Measurements from ENCODE around the gene TJP3.

Gene TJP3

DNA sequence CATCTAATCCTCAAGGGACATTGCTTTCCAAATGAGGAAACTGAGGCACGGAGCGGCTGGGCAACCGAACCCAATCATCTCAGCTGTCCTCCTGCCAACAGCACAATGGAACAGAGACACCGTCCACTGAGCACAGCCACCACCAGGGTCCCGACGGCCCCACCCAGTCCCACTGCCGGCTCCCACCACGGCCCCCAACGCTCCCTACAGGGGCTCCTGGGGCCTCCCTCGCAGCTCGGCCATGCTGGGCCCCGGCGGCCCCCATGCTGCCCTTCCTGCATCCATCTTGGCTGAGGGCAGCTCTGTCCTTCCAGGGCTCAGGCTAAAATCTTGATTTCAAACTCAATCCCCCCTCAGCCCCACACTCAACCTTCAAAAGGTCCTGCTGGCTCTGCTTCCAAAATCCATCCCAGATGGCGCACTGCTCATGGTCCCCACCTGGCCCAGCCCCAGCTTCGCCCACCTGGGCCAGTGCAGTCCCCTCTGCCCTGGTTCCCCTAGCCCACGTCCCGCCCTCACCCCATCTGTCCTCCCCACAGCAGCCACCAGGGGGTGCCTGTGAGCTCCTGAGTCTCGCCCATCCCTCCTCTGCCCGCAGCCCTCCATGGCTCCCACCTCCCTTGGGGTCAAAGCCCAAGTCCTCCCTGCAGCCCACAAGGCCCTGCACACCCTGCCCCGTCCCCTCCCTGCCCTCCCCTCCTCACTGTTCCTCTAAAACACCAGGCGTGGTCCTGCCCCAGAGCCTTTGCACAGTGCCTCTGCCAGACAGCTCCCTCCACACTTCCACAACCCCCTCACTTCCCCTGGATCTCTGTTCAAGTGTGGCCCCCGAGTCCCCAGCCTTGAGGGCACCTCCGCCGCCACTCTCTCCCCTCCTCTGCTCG, 15.8 kb upstream of the TJP3 start:
- DNase-seq: no peak

DNA sequence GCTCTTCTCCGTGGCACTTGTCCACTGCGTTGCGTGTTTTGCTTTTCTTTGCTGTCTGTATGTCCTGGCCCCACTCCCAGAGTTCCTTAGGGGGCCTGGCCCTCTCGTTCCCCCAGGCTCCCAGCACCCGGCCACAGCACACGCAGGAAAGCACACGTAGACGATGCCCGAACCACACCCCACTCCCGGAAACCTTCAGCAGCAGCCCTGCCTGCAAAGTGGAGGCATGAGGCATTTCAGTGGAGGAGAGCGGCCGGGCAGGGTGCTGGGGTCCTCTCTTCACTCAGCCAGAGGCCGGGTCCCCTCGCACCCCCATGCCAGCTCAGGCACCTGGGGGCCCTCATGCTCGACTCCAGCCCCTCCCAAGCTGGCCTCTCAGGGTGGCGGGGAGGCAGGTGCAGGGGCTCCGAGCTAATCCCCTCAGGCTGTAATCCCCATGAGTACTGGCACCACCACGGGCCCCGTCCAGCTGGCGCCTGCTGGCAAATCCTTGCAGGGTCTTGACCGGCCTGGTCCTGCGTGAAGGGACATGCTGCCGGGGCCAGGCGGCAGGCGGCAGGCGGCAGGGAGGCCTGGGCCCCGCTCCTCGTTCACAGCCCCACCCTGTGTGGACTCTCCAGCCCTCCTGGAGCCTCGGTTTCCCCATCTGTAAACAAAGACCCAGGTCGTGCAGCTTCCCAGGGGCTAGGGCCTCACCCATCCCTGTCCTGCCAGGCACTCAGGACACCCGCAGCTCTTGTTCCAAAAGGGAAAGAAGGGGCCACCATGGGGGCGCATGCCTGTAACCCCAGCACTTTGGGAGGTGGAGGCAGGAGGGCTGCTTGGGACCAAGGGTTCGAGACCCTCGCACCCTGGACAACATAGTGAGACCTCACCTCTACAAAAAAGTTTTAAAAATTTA, 14.9 kb upstream of the TJP3 start:
- DNase-seq: no peak

DNA sequence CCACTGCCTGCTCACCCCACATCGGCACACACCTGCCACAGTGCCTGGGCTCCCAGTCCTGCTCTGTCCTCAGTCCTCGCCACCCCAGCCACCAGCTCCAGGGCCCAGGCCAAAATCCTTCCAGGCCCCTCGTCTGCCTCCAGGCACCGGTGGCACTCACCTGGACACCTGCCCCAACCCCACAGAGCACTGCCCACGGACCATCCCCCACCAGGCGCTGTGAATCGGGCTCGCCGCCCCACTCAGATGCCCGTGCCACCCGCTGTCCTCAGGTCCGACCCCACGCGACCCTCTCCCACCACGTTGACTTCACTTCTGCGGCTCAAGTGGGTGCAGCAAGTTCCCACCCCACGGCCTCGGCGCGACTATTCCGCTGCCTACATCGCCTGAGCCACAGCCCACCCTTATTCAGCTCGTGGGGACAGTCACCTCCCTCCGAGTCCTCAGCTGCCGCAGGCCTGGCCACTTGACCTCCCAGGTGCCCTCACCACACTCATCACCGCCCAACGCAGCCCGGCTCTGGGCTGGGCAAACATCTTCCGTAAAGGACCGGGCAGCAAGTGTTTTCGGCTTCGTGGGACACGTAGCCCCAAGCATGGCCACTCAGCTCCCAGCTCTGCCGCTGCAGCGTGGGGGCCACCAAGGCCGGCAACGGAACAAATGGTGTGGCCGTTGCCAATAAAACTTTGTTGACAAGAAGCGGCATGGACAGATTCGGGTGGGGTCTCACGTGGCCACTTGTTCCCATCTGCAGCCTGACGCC, 13.6 kb upstream of the TJP3 start:
- DNase-seq: no peak

DNA sequence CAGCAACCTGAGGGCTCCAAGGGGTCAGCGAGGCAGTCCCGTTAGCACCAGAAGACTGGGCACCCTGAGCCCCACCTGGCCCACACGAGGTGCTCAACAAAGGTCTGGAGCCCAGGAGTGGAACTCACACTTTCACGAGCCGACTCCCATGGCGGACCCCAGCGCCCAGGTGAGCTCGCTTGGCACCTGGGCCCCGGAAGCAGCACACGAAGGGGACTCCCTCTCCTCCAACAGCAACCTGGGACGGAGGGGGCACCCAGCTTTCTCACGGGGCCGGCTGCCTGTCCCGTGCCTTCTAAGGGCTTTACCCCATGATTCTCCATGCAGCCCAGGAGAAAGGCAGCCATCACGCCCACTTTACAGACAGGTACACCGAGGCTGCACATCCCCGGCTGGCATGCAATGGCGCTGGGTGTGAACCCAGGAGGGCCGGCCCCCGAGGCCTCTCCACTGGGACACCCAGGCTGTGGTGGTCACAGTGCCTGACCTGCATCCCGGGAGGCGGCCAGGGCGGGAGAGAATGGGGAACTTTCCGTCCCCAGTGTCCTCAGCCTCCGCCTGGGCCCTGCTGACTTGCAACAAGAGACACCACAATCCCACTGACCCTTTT, 13.0 kb upstream of the TJP3 start:
- DNase-seq: no peak

DNA sequence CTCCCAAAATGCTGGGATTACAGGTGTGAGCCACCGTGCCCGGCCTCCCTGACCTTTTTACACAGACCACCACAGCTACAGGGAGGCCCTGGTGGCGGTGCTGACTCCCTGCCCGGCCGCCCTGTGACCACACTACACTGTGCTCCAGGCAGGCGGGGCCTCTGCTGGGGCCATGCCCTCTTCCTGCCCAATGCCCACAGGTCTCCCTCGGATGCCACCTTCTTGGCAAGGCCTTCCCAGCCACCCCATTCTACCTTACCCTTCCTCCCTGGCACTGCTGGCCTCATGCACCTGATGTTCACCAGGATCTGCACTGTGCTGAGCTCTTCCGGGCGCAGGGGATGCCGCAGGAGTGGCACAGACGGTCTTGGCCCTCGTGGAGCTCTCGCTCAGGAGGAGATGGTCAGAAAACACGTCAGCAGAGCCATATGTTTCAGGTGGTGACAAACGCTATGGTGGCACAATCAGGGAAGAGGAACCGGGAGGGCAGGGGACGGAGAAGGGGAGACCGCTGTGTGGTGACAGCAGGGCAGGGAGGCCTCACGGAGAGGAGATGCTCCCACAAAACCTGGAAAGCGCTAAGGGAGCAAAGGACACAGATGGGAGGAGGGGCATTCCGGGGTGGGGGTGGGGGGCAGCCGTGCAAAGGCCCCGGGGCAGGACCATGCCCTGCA, 12.1 kb upstream of the TJP3 start:
- DNase-seq: no peak

DNA sequence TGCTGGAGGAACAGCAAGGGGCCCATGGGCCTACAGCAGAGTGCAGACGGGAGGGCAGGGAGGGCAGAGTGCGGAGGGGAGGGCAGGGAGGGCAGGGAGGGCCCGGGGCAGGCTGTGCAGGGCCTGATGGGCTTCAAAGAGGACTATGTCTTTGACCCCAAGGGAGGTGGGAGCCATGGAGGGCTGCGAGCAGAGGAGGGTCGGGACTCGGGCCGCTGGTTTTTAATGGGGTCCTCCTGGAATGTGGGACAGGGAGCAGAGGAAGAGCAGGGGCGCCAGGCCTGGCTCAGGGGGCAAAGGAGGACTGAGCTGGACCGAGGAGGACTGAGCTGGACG, 11.6 kb upstream of the TJP3 start:
- no peak for DNase-seq

DNA sequence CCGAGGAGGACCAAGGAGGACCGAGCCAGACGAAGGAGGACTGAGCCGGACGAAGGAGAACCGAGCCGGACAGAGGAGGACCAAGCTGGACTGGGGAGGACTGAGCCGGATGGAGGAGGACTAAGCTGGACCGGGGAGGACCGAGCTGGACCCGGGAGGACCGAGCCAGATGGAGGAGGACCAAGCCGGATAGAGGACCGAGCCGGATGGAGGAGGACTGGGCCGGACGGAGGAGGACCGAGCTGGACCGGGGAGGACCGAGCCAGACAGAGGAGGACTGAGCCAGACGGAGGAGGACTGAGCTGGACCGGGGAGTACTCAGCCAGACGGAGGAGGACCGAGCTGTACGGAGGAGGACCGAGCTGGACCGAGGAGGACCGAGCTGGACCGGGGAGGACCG, 11.1 kb upstream of the TJP3 start:
- no peak for DNase-seq

DNA sequence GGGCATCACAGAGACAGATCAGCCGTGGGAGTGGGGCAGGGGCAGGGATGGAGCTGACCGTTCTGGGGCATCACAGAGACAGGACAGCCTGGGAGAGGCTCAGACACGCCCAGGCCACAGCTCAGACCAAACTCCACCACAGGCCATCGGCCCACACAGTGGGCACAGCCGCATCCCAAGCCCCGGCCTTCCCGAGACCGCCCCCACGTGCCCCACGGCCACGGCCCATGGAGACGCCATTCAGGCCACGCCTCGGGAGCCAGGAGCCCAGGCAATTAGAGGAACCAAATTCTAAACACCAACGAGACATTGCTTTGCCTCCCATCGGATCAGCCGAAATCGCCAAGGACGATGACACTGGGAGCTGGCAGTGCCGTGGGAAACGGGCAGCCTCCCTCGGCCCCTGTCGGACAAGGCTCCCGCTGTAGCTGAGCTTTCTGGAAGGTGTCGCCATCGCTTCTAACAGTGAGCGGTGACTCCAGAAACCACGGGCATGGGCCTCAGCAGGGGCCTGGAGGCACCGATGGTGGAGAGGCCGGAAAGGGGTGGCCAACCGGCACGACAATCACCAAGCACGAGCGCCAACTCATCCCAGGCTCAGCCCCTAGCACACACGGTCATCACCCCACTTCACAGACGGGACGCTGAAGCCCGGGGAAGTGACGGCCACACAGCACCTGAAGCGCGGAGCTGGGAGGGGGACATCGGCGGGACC, 10.4 kb upstream of the TJP3 start:
- no peak for DNase-seq

DNA sequence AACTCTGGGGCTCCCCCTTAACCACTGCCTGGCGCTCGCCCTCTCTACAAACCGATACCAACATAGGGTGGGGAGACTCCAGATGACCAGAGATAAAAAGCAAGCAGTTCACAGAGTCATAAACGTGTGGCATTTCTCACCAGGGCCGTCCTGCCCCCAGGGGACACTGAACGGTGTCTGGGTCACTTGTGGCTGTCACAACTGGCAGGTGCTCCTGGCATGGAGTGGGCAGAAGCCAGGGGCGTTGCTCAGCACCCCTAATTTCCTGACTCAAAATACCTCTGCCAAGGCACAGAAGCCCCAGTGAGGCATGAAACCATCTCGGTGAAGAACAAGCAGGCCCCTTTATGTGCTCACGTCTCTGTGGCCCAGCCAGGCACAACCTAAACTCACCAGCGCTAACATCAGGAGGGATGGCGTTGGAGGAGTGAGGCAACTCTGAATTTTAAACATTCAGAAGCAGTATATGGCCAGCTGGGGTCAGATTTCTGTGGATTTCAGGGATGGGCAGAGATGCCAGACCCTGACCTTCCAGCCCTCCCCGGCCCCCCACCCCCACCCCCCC, 9.7 kb upstream of the TJP3 start:
- no peak for DNase-seq

DNA sequence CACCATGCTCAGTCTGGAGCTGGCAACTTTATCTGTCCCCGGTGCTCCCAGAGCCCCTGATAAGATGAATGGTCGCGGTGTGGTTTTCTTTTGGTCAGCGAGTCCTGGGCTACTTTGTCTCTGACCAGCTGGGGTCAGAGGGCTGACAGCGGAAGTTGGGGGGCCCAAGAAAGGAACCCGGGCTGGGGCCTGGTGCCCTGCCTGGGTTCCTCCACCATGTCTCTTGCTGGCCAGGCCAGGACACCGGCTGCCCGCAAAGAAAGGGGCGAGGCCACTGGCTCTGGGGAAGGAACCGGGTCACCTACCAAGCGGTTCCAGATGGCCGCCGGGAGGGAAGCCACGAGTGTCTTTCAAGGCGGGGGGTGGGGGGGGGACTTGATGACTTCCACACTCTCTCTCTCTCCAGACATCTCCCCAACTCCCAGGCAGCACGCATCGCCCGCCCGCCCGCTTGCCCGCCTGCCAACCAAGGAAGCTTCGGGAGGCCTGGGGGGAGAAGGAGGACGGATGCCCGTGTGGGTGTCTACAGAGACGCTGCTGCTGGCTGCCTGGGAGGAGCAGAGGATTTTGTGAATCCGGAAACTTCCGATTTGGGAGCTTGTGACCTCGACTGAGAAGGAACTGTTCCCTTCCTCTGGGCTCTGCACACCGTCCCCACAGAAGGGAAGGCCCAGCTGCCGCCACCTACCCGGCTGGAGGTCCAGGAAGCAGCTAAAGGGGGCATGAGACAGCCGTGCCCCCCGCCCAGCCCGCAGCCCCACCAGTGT, 9.0 kb upstream of the TJP3 start:
- DNase-seq: no peak

DNA sequence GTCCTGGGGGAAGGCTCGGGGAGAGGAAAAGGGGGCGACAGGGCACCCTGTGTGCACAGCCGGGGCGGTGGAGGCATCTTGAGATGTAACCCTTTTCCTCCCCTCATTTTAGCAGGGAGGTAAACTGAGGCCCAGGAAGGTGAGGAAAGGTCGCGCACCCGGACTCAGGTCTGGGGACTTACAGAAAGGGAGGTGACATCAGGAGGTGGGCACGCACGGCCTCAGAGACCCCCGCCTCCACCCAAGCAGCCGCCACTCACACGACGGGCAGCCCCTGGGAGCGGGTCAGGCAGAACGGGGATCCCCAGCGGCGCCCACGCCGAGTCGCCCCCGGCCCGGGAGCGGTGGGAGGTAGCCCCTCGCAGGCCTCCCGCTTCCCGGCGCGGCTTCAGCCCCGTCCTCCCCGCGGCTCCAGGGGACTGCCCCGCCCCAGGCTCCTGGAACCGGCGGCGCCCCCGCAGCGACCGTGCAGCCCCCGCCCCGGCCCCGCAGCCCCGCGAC, 8.4 kb upstream of the TJP3 start:
- no peak for DNase-seq

DNA sequence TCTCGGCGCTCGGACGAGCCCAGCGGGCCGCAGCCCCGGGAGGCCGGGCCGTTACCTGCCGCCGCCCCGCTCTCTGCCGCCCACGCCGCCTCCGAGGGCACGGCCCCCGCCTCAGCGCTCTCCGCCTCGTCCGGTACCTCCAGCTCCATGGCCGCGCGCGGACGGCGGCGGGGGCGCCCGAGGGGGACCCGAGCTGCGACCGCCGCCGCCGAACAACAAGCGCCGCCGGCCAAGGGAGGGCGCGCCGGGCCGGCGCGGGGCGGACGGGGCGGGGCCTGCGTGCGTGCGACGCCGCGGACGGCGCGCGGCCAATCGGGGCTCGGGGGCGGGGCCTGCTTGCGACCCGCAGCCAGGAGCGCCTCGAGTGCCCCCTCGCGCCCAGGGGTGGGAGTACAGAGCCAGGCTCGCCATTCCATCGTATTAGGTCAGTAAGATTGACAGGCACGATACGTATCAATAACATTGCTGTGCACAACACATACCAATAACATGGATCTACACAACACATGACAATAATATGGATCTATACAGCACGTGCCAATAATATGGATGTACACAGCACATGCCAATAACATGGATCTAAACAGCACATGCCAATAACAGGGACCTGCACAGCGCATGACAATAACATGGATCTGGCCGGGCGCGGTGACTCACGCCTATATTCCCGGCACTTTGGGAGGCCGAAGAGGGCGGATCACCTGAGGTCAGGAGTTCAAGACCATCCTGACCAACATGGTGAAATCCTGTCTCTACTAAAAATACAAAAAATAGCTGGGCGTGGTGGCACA, 7.7 kb upstream of the TJP3 start, which contains the start of gene PIP5K1C:
PIP5K1C (minus strand) TSS at position 227 of the 791 bp plus-strand sequence; CDS start at position 149, 78 bp downstream.
- peak; percentile 63 for DNase-seq

DNA sequence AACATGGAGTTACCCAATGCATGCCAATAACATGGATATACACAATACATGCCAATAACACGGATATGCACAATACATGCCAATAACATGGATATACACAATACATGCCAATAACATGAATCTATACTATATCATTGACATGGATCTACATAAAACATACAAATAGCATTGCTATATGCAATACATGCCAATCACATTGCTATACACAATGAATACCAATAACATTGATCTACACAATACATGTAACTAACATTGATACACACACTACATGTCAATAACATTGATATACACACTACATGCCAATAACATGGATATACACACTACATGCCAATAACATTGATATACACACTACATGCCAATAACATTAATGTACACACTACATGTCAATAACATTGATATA, 7.0 kb upstream of the TJP3 start:
- no peak for DNase-seq

DNA sequence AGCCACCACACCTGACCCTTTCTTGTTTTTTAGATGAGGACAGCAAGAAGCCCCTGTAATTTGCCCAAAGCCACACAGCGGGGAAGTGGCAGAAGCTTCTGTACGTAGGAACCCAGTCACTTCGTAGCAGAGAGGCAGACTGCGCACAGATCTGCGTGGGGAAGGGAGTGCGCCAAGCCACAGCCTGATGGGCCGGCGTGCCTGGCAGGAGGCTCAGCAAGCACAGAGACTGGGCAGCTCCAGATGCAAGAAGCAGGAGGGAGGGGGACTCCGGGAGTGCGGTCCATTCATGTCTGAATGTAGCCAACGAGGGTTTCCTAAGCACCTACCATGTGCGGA, 347 bp upstream of the TJP3 start:
- no peak for DNase-seq

DNA sequence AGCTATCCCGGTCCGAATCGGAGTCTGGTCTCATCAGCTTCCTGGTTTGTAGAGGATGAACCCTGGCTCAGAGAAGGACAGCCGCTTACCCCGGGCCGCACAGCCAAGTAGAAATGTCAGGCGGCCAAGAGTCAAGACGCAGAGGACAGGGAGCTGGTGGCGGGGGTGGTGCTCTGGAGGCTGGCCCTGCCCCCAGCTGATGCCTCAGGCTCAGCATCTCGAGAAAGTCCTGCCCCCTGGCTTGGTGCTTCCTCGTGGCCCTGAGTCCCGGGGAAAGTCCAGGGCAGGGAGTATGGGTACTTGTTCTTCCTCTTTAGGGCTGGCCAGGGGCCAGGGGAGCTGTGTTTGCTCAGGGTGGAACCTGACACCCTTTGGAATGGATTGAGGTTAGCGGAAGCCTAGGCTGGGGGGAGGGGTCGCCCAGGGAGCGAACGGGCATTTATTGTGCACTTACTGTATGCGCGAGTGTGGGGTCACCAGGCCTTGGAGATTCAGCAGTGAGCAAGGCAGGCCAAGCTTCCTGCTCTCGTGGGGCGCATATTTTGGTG, 2.2 kb downstream of the TJP3 start:
- peak; percentile 48 for DNase-seq

DNA sequence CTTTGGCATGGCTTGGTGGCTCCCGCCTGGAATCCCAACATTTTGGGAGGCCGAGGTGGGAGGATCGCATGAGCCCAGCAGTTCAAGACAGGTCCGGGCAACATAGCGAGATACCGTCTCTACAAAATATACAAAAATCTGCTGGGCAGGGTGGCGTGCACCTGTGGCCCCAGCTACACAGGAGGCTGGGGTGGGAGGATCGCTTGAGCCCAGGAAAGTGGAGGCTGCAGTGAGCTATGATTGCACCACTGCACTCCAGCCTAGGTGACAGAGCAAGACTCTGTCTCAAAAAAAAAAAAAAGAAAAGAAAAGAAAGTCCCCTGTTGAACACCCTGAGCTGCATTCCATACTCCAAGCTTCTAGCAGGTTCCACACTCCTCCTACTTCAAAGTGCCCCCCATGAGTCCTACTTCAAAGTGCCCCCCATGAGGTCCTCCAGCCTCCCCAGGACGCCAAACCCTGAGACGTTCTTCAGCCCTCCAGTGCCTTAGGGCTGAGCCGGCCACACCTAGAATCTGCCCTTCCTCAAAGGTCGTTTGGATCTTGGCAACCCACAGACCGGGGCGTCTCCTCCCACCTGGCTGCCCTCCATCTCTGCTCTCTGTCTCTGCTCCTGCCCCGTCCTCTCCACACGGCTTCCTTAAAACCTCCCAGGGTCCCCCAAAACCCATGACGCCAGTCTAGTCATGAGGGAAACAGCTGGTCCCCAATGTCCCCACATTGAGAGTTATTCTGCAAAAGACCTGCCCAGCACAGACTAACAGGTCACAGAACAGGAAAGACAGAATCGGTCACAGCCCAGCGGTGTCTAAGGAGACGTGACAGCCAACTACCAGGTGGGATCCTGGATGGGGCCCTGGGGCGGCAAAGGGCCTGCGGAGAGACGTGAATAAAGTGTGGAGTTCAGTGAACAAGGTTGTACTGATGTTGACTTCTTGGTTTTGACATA, 4.8 kb downstream of the TJP3 start:
- no peak for DNase-seq

DNA sequence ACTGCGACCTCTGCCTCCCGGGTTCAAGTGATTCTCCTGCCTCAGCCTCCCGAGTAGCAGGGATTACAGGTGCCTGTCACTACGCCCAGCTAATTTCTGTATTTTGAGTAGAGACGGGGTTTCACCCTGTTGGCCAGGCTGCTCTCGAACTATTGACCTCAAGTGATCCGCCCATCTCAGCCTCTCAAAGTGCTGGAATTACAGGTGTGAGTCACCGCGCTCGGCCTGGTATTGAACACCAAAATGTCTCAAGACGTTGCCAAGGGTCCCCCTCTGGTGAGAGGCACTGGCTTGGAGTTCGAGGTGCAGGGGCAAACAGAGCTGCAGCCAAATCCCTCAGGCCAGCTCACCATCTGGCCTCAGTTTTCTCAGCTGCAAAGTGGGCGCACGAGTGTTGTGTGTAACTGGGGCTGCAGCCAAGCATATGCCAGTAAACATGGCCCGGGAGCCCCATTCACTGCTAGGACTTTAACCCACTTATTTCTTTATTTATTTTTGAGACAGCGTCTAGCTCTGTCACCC, 8.0 kb downstream of the TJP3 start:
- DNase-seq: no peak

DNA sequence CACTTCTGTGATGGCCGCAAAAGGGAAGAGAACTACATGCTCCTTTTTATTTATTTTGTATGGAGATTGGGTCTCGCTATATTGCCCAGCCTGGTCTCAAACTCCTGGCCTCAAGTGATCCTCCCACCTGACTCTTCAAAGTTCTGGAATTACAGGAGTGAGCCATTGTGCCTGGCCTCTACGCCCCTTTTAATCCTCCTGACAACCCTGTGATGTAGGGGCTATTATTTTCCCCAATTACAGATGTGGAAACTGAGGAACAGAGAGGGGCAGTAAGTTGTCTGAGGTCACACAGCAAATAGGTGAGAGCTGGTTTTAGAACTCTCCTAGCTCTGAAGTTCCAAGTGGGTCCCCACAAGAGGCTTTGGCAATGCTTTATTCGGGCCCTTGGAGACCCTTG, 11.7 kb downstream of the TJP3 start:
- no peak for DNase-seq
